AG04449 (cell line): ENCODE results near the gene HSD17B4.
A peak's percentile ranks its signal among the peaks of the same experiment; 100 is the strongest.
"Not testable (repeated sequence)": the region's sequence is repeated elsewhere in the genome, so short reads cannot be mapped to it uniquely, and the experiment has no call there.

Experiments used
- CTCF ChIA-PET: fragments of 350-600 bp; formaldehyde crosslinking; extraction: SDS; loops from one replicate; lab custom pipeline; 2021; ENCODE audit warnings: antibody characterized with exemption; lab: Yijun Ruan, JAX
- POLR2A ChIA-PET: fragments of 400-600, 350-600 bp; formaldehyde crosslinking; extraction: SDS; loops from one replicate; lab custom pipeline; 2020; ENCODE audit warnings: antibody characterized with exemption, inconsistent platforms; lab: Yijun Ruan, JAX
- DNase-seq: peaks from one replicate; pipeline ENCODE4 v3.0.0-alpha.2; 2010; ENCODE audit warnings: low read depth, low spot score
- H3K4me3 ChIP-seq: 2 replicates; pipeline ENCODE4 v1.5.1; 2011; ENCODE audit warnings: low read depth, mild to moderate bottlenecking, control low read depth, low read length
- CTCF ChIP-seq: IDR thresholded peaks from one replicate; pipeline ENCODE4 v1.5.1; 2011; ENCODE audit warnings: mild to moderate bottlenecking, moderate library complexity, low read length, control low read depth, inconsistent platforms; ENCODE audit not compliant: insufficient read depth; ENCODE audit errors: missing control alignments

The HSD17B4 gene

GRCh38 chr5:119417891-119418605, 34.2 kb upstream of the HSD17B4 start:
- TF ChIP-seq CTCF = no peak
- H3K4me3 ChIP-seq = no peak overlapping the region
- POLR2A ChIA-PET = no interaction called here
- peak; percentile 85 for DNase-seq
- CTCF ChIA-PET = interaction anchor here (1.1 to 1.8 kb wide), 4 partner anchors 8 to 430 kb away, joined by 3 to 8 read pairs (median 5); partner anchors contain the start of gene DTWD2

GRCh38 chr5:119418606-119419100, 33.6 kb upstream of the HSD17B4 start:
- ChIA-PET CTCF (interaction anchor here (1.1 to 1.8 kb wide), 4 partner anchors 7 to 430 kb away, joined by 3 to 8 read pairs (median 5); partner anchors contain the start of gene DTWD2), POLR2A (no interaction called here)
- H3K4me3 ChIP-seq = no peak overlapping the region
- TF ChIP-seq CTCF = no peak
- no peak for DNase-seq

DNA sequence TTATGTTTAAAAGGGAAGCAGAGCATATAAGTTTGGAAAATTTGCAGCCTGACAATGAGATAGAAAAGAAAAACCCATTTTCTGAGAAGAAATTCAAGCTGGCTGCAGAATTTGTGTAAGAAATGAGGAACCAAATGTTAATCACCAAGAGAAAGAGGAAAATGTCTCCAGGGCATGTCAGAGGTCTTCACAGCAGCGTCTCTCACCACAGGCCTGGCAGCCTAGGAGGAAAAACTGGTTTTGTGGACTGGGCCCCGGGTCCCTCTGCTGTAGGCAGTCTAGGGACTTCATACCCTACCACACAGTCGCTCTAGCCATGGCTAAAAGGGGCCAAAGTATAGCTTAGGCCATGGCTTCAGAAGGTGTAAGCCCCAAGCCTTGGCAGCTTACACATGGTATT, 32.1 kb upstream of the HSD17B4 start:
- no peak overlapping the region for H3K4me3 ChIP-seq
- no peak for TF ChIP-seq CTCF
- no peak for DNase-seq
- ChIA-PET CTCF (interaction anchor here (1.3 to 5.0 kb wide), 2 partner anchors 8 to 432 kb away, joined by 3 to 31 read pairs; partner anchors contain the start of gene DTWD2), POLR2A (no interaction called here)

DNA sequence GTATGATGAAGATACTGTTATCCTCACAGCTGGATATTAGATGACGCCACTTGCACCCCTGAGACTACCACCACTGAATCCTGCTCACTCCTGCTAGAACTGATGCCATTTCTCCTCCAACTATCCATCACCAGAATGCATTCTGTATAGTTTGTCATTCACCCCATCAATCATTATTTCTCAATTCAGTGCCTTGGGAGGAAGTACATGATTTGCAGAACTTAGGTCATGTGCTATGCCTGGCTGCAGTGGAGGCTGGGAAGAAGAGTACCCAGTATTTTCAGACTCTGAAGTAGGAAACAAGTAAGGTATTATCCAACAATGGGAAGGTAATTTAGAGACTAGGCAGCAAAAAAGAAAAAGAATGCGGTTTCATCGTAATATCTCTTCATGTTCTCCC, 26.2 kb upstream of the HSD17B4 start:
- no peak overlapping the region for H3K4me3 ChIP-seq
- TF ChIP-seq CTCF = no peak
- ChIA-PET POLR2A (no interaction called here), CTCF (interaction anchor here (1.4 kb wide), 1 partner anchor 8 kb away, joined by 3 read pairs; no protein-coding TSS in a partner anchor)
- DNase-seq = no peak

DNA sequence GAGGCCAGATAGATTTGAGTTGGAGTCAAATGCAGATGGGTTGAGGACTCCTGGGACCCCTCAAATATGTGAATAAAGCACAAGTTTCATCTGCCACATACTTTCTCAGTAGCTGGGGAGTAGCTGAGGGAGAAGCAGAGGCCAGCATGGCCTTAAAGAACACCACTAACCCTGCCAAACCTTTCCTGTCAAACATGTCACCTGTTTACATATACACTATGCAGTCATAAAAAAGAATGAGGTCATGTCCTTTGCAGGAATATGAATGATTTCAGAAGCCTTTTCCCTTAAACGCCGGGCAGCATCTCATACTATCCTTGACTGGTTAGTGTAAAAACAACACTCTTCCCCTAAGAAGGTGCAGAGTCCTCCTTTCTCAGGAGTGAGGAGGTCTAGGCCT, 25.2 kb upstream of the HSD17B4 start:
- ChIA-PET CTCF (interaction anchor here (1.0 kb wide), 1 partner anchor 439 kb away, joined by 5 read pairs; the partner anchor contains the start of gene DTWD2), POLR2A (no interaction called here)
- H3K4me3 ChIP-seq = no peak overlapping the region
- no peak for TF ChIP-seq CTCF
- no peak for DNase-seq

DNA sequence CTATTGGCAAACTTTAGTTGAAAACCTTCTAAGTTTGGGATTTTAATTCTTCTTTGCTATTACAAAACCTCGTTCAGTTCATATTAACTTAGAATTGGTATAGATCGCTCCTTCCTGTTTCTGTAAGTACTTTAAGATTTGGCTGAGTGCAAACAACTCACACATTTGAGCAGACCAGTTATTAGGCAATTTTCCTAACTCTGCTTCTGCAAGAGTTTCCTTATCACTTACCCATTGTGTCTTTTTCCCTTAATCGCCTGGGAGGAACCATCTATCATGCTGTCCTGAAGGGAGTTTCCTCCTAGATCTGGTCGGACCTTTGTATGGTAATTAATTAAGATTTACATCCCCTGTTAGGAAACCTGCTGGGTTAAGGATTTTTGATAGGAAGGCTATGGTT, 24.7 kb upstream of the HSD17B4 start:
- H3K4me3 ChIP-seq, POLR2A ChIA-PET, DNase-seq: not testable (repeated sequence)
- CTCF ChIA-PET = interaction anchor here (1.0 kb wide), 1 partner anchor 440 kb away, joined by 5 read pairs; the partner anchor contains the start of gene DTWD2

DNA sequence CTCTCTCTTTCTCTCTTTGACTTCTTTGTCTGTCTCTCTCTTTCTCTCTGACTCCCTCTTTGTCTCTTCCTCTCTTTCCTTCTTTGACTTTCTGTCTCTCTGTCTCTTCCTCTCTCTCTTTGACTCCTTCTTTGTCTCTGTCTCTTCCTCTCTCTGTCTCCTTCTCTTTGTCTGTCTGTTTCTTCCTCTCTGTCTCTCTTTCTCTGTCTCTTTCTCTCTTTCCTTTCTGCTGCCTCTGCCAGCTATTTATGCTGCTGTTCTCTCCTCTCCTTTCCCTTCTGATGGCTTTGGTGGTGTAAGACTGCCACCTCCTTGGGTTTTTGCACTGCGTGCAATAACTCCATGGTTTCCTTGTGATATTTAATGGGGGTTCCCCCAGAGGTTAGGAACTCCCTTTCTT, 24.1 kb upstream of the HSD17B4 start:
- POLR2A ChIA-PET, H3K4me3 ChIP-seq, DNase-seq, CTCF ChIA-PET: not testable (repeated sequence)

DNA sequence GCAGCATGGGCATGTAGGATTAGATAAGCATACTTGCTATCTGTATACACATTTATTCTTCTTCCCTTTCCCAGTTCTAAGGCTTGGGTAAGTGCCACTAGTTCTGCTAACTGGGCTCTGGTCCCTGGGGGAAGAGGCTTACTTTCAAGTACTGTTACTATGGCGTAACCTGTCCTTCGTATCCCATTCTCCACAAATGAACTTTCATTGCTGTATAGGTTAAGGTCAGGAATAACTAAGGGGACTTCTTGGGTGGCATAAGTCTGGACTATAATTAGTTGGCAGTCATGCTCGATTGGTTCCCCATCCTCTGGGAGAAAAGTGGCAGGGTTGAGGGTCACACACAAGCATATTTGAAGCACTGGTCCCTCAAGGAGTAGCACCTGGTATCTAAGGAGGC, 23.7 kb upstream of the HSD17B4 start:
- DNase-seq, POLR2A ChIA-PET, H3K4me3 ChIP-seq, CTCF ChIA-PET: not testable (repeated sequence)

DNA sequence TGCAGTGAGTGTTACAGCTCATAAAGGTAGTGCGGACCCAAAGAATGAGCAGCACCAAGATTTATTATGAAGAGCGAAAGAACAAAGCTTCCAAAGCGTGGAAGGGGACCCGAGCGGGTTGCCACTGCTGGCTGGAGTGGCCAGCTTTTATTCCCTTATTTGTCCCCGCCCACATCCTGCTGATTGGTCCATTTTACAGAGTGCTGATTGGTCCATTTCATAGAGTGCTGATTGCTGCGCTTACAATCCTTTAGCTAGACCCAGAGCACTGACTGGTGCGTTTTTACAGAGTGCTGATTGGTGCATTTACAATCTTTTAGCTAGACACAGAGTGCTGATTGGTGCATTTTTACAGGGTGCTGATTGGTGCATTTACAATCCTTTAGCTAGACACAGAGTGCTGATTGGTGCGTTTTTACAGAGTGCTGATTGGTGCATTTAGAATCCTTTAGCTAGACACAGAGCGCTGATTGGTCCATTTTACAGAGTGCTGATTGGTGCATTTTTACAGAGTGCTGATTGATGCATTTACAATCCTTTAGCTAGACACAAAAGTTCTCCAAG, 19.5 kb upstream of the HSD17B4 start:
- POLR2A ChIA-PET, DNase-seq, H3K4me3 ChIP-seq: not testable (repeated sequence)
- CTCF ChIA-PET = interaction anchor here (1.1 to 4.1 kb wide), 3 partner anchors 20 to 445 kb away, joined by 3 to 64 read pairs (median 4); partner anchors contain the start of gene DTWD2
